ENCODE results near the gene PKD2L1.
"Not testable (repeated sequence)": the region's sequence is repeated elsewhere in the genome, so short reads cannot be mapped to it uniquely, and the experiment has no call there.

Gene PKD2L1

DNA sequence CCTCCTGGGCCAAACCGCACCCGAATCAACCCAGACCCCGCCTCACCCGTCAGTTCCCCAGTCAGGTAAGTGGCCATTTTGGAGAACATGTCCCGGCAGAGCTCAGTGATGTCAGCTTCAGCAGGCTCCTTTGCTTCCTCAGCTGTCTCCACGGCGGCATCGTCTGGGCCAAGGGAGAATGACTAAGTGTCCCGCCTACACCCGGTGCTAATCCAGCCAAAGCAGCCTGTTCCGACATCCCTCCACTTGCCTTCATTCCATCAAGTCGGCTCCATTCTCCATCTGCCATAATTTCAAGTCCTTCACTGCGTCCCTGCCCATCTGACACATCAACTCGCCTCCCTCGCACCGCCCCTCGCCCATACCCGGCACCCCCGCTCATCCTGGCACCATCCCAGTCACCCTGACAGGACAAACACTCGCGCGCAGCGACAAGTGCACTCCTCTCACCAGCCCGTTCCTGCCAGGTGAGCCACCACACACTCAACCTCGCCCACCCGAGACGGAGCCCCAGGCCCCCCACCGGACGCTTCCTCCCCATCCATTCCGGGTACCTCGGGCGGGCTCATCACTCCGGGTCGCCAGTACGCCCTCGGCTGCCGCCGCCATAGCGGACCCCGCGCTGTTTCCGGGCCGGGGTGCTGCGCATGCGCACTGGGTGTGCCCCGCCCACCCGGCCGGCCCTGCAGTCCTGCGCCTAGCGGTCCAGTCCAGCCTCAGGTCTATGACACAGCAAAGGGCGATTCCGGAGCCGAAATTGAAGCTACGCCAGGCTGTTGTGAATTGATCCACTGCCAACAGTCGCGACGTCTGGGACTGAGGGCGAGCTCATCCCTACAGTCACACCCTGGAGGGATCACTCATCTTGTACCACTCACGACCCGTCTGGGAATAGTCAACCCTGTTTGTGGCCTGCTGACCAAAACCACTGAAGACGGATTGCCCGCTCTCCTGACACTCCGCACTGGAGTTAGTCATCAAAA is 43.7 kb downstream of the PKD2L1 start, which contains the start of gene BLOC1S2:
TSS of gene BLOC1S2 (minus strand) at position 630 of the 983 bp plus-strand sequence. CDS start at position 609, 21 bp downstream.
- DNase-seq, result peak; percentile 88

- DNase-seq, result not testable (repeated sequence)
Observed at GRCh38 chr10:100285326-100285725, 44.7 kb downstream of the PKD2L1 start.

GRCh38 chr10:100282907-100283306 is 47.1 kb downstream of the PKD2L1 start:
- no peak for DNase-seq

DNA sequence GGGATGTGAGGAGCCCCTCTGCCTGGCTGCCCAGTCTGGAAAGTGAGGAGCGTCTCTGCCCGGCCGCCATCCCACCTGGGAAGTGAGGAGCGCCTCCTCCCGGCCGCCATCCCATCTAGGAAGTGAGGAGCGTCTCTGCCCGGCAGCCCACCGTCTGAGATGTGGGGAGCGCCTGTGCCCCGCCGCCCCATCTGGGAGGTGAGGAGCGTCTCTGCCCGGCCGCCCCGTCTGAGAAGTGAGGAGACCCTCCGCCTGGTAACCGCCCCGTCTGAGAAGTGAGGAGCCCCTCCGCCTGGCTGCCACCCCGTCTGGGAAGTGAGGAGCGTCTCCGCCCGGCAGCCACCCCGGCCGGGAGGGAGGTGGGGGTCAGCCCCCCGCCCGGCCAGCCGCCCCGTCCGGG is 53.1 kb downstream of the PKD2L1 start:
- DNase-seq, result not testable (repeated sequence)

- DNase-seq, result peak; percentile 79
Observed at GRCh38 chr10:100267239-100268104, 62.6 kb downstream of the PKD2L1 start, which contains the start of gene CWF19L1. CWF19L1 (minus strand) TSS chr10:100267638; CDS start chr10:100267593, 45 bp downstream.

DNA sequence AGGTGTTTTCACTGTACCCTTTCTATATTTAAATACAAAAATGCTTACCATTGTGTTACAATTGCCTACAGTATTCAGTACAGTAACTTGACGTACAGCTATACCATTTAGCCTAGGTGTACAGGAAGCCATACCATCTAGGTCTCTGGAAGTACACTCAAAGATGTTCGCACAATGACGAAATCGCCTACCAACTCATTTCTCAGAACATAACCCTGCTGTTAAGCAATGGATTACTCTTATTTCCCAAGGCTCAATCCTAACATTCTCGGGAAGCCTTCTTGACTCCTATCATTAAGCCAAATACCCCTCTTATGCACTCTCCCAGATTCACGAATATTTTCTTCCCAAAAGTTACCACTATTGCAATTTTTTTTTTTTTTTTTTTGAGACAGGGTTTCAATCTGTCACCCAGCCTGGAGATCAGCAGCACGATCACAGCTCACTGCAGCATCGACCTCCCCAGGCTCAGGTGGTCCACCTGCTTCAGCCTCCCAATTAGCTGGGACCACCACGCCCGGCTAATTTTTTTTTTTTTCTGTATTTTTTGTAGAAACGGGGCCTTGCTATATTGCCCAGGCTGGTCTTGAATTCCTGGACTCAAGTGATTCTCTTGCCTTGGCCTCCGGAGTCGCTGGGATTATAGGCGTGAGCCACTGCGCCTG is 64.1 kb downstream of the PKD2L1 start:
- no peak for DNase-seq

GRCh38 chr10:100254191-100254590 is 75.8 kb downstream of the PKD2L1 start:
- no peak for DNase-seq

GRCh38 chr10:100253041-100253440 is 77.0 kb downstream of the PKD2L1 start:
- no peak for DNase-seq

DNA sequence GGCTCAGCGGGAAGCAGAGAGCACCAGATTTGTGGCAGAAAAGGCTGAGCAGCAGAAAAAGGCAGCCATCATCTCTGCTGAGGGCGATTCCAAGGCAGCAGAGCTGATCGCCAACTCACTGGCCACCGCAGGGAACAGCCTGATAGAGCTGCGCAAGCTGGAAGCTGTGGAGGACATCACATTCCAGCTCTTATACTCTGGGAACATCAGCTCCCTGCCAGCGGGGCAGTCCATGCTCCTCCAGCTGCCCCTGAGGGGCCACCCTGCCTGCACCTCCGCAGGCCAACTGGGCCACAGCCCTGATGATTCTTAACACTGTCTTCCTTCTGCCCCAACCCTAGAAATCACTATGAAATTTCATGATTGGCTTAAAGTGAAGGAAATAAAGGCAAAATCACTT is 81.2 kb downstream of the PKD2L1 start:
- DNase-seq, result no peak

- no peak for DNase-seq
Observed at GRCh38 chr10:100245484-100246220, 84.4 kb downstream of the PKD2L1 start.

DNA sequence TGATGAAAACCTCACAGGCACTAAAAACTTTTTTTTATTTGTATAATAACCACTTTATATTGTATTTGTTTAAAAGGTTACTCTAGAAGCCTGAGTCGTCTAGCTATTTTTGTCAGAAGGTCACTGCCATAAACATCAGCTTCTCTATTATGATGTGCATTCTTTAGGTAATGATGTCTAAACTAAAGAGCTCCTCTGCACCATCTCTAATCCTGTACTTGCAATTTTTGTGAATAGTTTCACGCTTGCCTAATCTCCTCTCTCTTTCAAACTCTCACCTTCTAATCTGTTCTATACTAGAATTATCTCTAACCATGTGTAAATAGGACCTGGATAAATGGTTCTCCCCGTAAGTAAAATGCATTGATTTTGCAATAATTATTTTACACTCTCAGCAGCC is 90.2 kb downstream of the PKD2L1 start:
- DNase-seq, result no peak

DNA sequence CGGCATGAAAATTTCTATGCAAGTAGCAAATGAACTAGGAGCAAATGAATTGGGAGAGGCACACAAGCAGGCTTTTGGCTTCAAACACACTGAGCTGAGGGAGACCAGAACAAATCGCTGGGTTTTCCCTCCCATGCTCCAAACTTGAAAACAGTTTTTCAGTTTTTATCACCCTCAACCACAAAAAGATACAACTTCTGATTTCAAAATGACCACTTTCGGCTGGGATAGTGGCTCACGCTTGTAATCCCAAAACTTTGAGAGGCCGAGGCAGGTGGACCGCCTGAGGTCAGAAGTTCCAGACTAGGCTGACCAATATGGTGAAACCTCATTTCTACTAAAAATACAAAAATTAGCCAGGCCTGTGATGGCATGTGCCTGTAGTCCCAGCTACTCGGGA is 91.6 kb downstream of the PKD2L1 start:
- no peak for DNase-seq
